ENCODE measurements around the gene SDF4. TPM values are rescaled to one million over a fixed set of nuclear protein-coding genes. Genes with fewer than 3 reads are reported as not detected.

Gene SDF4
- total and polyA plus RNA-seq, 2 of the 4 experiments (the other 2 are of a cell fraction) = 57.0 to 250 TPM

DNA sequence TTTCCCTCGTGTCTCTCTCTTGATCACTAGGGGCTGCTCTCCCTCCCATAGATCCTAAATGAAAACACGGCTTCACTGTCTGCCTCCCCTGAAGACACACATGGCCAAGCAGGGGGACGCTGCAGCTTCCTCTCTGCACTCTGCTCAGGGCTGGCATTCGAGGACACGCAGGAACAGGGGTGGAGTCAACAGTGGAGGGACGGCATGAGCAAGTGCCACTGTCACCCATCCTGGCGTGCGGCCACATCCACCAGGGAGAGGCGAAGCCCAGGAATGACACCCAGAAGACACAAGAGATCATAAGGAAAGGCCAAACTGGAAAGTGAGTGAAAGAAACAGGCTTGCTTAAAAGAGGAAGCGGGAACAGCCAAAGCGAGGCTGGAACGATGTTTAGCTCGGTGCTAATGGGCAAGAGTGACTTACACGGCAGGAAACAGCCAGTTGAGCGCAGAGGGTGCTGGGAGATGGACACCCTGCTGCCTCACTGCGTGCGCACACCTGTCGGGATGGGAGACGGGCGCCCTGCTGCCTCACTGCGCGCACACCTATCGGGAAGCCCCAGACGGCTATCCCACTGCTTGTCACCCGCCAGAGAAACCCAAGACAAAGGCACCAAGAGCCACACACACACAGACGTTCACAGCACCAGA lies 28.3 kb upstream of the SDF4 start:
- ChIA-PET CTCF (no interaction called here), POLR2A (ENCODE audit: unreplicated experiment) (no interaction called here)
- no peak overlapping the region for H2AFZ ChIP-seq (replicated peaks; ENCODE audit: low read length, poor library complexity)
- ATAC-seq (ENCODE audit: low read depth) (no peak), DNase-seq (no peak)
- TF ChIP-seq POLR2A (IDR thresholded peaks at IDR 0.05; ENCODE audit: low read depth, low read length) (no peak), MAFK (IDR thresholded peaks at IDR 0.05; ENCODE audit: low read depth, low read length) (no peak), RCOR1 (IDR thresholded peaks at IDR 0.05; ENCODE audit: insufficient replicate concordance, low read length) (no peak), RFX5 (IDR thresholded peaks at IDR 0.05; ENCODE audit: low read depth, low read length) (no peak), MXI1 (IDR thresholded peaks at IDR 0.05; ENCODE audit: borderline replicate concordance, low read depth, low read length) (no peak), MAZ (IDR thresholded peaks at IDR 0.05; ENCODE audit: borderline replicate concordance, low read depth, low read length) (no peak), BHLHE40 (IDR thresholded peaks at IDR 0.05; ENCODE audit: low read depth, low read length) (no peak), NFE2L2 (IDR thresholded peaks at IDR 0.05; ENCODE audit: low read depth, low read length) (no peak), SMC3 (IDR thresholded peaks at IDR 0.05; ENCODE audit: low read depth, low read length) (no peak), RAD21 (IDR thresholded peaks at IDR 0.05; ENCODE audit: low read length) (no peak), CEBPB (IDR thresholded peaks at IDR 0.05; ENCODE audit: low read depth, low read length) (no peak), FOS (IDR thresholded peaks at IDR 0.05; ENCODE audit: low read depth, low read length) (no peak), CHD1 (IDR thresholded peaks at IDR 0.05; ENCODE audit: low read depth, low read length) (no peak)
- TF ChIP-seq, protein P1, sequence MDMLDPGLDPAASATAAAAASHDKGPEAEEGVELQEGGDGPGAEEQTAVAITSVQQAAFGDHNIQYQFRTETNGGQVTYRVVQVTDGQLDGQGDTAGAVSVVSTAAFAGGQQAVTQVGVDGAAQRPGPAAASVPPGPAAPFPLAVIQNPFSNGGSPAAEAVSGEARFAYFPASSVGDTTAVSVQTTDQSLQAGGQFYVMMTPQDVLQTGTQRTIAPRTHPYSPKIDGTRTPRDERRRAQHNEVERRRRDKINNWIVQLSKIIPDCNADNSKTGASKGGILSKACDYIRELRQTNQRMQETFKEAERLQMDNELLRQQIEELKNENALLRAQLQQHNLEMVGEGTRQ (IDR thresholded peaks at IDR 0.05; ENCODE audit: low read depth, low read length) = no peak
- TF ChIP-seq, protein P2, sequence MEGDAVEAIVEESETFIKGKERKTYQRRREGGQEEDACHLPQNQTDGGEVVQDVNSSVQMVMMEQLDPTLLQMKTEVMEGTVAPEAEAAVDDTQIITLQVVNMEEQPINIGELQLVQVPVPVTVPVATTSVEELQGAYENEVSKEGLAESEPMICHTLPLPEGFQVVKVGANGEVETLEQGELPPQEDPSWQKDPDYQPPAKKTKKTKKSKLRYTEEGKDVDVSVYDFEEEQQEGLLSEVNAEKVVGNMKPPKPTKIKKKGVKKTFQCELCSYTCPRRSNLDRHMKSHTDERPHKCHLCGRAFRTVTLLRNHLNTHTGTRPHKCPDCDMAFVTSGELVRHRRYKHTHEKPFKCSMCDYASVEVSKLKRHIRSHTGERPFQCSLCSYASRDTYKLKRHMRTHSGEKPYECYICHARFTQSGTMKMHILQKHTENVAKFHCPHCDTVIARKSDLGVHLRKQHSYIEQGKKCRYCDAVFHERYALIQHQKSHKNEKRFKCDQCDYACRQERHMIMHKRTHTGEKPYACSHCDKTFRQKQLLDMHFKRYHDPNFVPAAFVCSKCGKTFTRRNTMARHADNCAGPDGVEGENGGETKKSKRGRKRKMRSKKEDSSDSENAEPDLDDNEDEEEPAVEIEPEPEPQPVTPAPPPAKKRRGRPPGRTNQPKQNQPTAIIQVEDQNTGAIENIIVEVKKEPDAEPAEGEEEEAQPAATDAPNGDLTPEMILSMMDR (conservative IDR thresholded peaks at IDR 0.05; ENCODE audit: low read depth, low read length) = no peak
- TF ChIP-seq, protein P3, sequence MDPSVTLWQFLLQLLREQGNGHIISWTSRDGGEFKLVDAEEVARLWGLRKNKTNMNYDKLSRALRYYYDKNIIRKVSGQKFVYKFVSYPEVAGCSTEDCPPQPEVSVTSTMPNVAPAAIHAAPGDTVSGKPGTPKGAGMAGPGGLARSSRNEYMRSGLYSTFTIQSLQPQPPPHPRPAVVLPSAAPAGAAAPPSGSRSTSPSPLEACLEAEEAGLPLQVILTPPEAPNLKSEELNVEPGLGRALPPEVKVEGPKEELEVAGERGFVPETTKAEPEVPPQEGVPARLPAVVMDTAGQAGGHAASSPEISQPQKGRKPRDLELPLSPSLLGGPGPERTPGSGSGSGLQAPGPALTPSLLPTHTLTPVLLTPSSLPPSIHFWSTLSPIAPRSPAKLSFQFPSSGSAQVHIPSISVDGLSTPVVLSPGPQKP (IDR thresholded peaks at IDR 0.05; ENCODE audit: borderline replicate concordance, low read depth, low read length) = no peak
- H3K36me3 ChIP-seq (ENCODE audit: control insufficient read depth, insufficient read depth, low read length) = peaks cover 63% of the 10 kb centered on the region
- no peak overlapping the region for H3K9ac ChIP-seq (ENCODE audit: low read depth, low read length)
- H3K4me3 ChIP-seq (ENCODE audit: insufficient read depth, low read depth, low read length) = no peak overlapping the region
- no peak overlapping the region for H3K56ac ChIP-seq (ENCODE audit: extremely low read depth, insufficient read depth, low read length)
- H3K9me3 ChIP-seq (ENCODE audit: control insufficient read depth, insufficient read depth, low read length) = no peaks in the 10 kb centered on the region
- H3K27ac ChIP-seq (ENCODE audit: insufficient read depth, low read length) = peak overlapping the region; percentile 60; the same call in 1 of the 2 replicates
- peak overlapping the region in 1 of 2 experiments; percentile 65; a peak in 1 of 4 replicates for H4K8ac ChIP-seq (ENCODE audit: low read depth in 2 of 2, low read length in 2 of 2)
- no peak overlapping the region for H3K4me2 ChIP-seq (ENCODE audit: low read depth, low read length)
- in situ Hi-C loops (cut with MboI; ENCODE audit: low sequenced_read_pairs) = no loop called here
- peak overlapping the region; percentile 1; the same call in 1 of the 2 replicates for H3K23ac ChIP-seq (ENCODE audit: low read depth, low read length)
- peak overlapping the region; percentile 65 for H3K4ac ChIP-seq (ENCODE audit: low read depth, low read length)
- H2AK5ac ChIP-seq (ENCODE audit: low read depth, low read length) = peak overlapping the region; percentile 84
- H3K9me1 ChIP-seq (ENCODE audit: insufficient read depth, low read length) = peaks cover 25% of the 10 kb centered on the region
- no TSS peak for BruUV-seq (replicated peaks)
- peak overlapping the region; percentile 73 for H2BK5ac ChIP-seq (ENCODE audit: low read depth, low read length, poor library complexity, severe bottlenecking)
- H2BK15ac ChIP-seq (ENCODE audit: low read depth, low read length) = no peak overlapping the region
- intact Hi-C loops (cut with micrococcal nuclease) = no loop called here
- H3K18ac ChIP-seq (ENCODE audit: low read depth, low read length) = no peak overlapping the region
- H2BK20ac ChIP-seq (ENCODE audit: low read depth, low read length) = no peak overlapping the region
- no peak overlapping the region for H2BK120ac ChIP-seq (ENCODE audit: low read depth, low read length)
- WGBS, 2 experiments (ENCODE audit: extremely low coverage in 2 of 2, insufficient read length in 1 of 2) = 95% methylated on average over 18 of the region's 26 CpGs; no CpG with 5 or more reads in 1 of the 2 experiments
- H2AK9ac ChIP-seq (replicated peaks; ENCODE audit: low read depth, low read length, poor library complexity) = peak overlapping the region; percentile 87
- H3K27me3 ChIP-seq (ENCODE audit: control insufficient read depth, insufficient read depth, low read length) = no peaks in the 10 kb centered on the region
- 0 out of 2 replicates have a peak overlapping the region, but pooled peaks have one; percentile 12 for H4K5ac ChIP-seq (ENCODE audit: low read depth, low read length)
- peaks cover 11% of the 10 kb centered on the region for H4K20me1 ChIP-seq (ENCODE audit: insufficient read depth, low read length)
- H3K4me1 ChIP-seq (ENCODE audit: control insufficient read depth, insufficient read depth, low read length) = peaks cover 33% of the 10 kb centered on the region
- H3K14ac ChIP-seq (replicated peaks; ENCODE audit: low read depth, low read length) = no peak overlapping the region
- H3K79me1 ChIP-seq (ENCODE audit: low read depth in 1 of 2, low read length in 2 of 2) = peaks cover 26 to 75% of the 10 kb centered on the region in 2 experiments
- H4K91ac ChIP-seq (ENCODE audit: insufficient read depth, low read depth, low read length) = 0 out of 2 replicates have a peak overlapping the region, but pooled peaks have one; percentile 38
- dilution Hi-C loops (cut with HindIII; ENCODE audit: low sequenced_read_pairs, unreplicated experiment) = no loop called here

Measured in IMR-90 (cell line).